ENCODE data around the gene NOTUM. TPM values are rescaled to one million over a fixed set of nuclear protein-coding genes. Genes with fewer than 3 reads are reported as not detected.

NOTUM gene
- total and polyA plus RNA-seq, 2 experiments from 2014 or later, result 4.2 to 7.4 TPM

GRCh38 chr17:82007228-82007494, 46.2 kb upstream of the NOTUM start:
- no peaks in the 10 kb centered on the region for H3K9me3 ChIP-seq (ENCODE audit: low read depth)
- DNase-seq (ENCODE audit: low read depth in 1 of 2, low spot score in 1 of 2), result no peak
- H3K27me3 ChIP-seq, result no peaks in the 10 kb centered on the region
- no peak overlapping the region for H3K4me3 ChIP-seq
- H3K27ac ChIP-seq, result no peak overlapping the region
- peaks cover under 1% of the 10 kb centered on the region for H3K4me1 ChIP-seq (ENCODE audit: low read depth)
- no peak for TF ChIP-seq CTCF (IDR thresholded peaks at IDR 0.05; ENCODE audit: low read depth, low read length)
- H3K36me3 ChIP-seq, result no peaks in the 10 kb centered on the region

GRCh38 chr17:82006468-82007227, 45.7 kb upstream of the NOTUM start:
- DNase-seq (ENCODE audit: low read depth in 1 of 2, low spot score in 1 of 2), result peak in 1 of 2 donors; percentile 74
- H3K27ac ChIP-seq, result no peak overlapping the region
- H3K27me3 ChIP-seq, result no peaks in the 10 kb centered on the region
- no peaks in the 10 kb centered on the region for H3K36me3 ChIP-seq
- H3K4me1 ChIP-seq (ENCODE audit: low read depth), result no peaks in the 10 kb centered on the region
- H3K4me3 ChIP-seq, result no peak overlapping the region
- no peak for TF ChIP-seq CTCF (IDR thresholded peaks at IDR 0.05; ENCODE audit: low read depth, low read length)
- H3K9me3 ChIP-seq (ENCODE audit: low read depth), result no peaks in the 10 kb centered on the region

- Histone ChIP-seq H3K9me3 (ENCODE audit: low read depth) (no peaks in the 10 kb centered on the region), H3K27ac (no peak overlapping the region), H3K4me3 (no peak overlapping the region), H3K27me3 (no peaks in the 10 kb centered on the region), H3K4me1 (ENCODE audit: low read depth) (no peaks in the 10 kb centered on the region), H3K36me3 (no peaks in the 10 kb centered on the region)
- no peak for TF ChIP-seq CTCF (IDR thresholded peaks at IDR 0.05; ENCODE audit: low read depth, low read length)
- DNase-seq (ENCODE audit: low read depth in 1 of 2, low spot score in 1 of 2), result no peak
Observed at GRCh38 chr17:82005701-82006348, 44.8 kb upstream of the NOTUM start.

GRCh38 chr17:82004517-82005455, 43.8 kb upstream of the NOTUM start:
- no peak for TF ChIP-seq CTCF (IDR thresholded peaks at IDR 0.05; ENCODE audit: low read depth, low read length)
- H3K4me3 ChIP-seq, result no peak overlapping the region
- H3K27ac ChIP-seq, result no peak overlapping the region
- no peak for DNase-seq (ENCODE audit: low read depth in 1 of 2, low spot score in 1 of 2)
- H3K27me3 ChIP-seq, result no peaks in the 10 kb centered on the region
- no peaks in the 10 kb centered on the region for H3K9me3 ChIP-seq (ENCODE audit: low read depth)
- H3K36me3 ChIP-seq, result no peaks in the 10 kb centered on the region
- no peaks in the 10 kb centered on the region for H3K4me1 ChIP-seq (ENCODE audit: low read depth)

GRCh38 chr17:82003411-82004381, 42.7 kb upstream of the NOTUM start:
- H3K4me3 ChIP-seq, result no peak overlapping the region
- H3K27ac ChIP-seq, result no peak overlapping the region
- H3K36me3 ChIP-seq, result no peaks in the 10 kb centered on the region
- no peaks in the 10 kb centered on the region for H3K27me3 ChIP-seq
- peak in 1 of 2 donors; percentile 96 for DNase-seq (ENCODE audit: low read depth in 1 of 2, low spot score in 1 of 2)
- TF ChIP-seq CTCF (IDR thresholded peaks at IDR 0.05; ENCODE audit: low read depth, low read length), result no peak
- no peaks in the 10 kb centered on the region for H3K9me3 ChIP-seq (ENCODE audit: low read depth)
- H3K4me1 ChIP-seq (ENCODE audit: low read depth), result no peaks in the 10 kb centered on the region

Measured in cardiac muscle cell (in vitro differentiated cells and primary cell).